ENCODE data around the gene KCNQ2.

KCNQ2 gene

DNA sequence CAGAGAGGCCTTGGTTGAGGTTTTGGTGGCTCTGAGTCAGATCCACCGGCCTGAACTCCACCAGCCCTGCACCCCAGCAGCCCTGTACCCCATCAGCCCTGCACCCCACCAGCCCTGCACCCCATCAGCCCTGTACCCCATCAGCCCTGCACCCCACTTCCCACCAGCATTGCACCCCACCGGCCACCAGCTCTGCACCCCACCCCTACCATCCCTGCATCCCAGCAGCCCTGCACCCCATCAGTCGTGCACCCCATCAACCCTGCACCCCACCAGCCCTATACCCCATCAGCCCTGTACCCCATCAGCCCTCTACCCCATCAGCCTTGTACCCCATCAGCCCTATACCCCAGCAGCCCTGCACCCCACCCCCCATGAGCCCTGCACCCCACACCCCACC, 97.0 kb downstream of the KCNQ2 start:
- Histone ChIP-seq H3K4me3 (ENCODE audit: insufficient read depth, low read length, poor library complexity, severe bottlenecking) (no peak overlapping the region), H3F3A (ENCODE audit: insufficient read depth) (no peaks in the 10 kb centered on the region), H3K36me3 (ENCODE audit: low read length) (no peaks in the 10 kb centered on the region), H3K4me2 (ENCODE audit: low read depth, low read length, poor library complexity, severe bottlenecking) (no peak overlapping the region), H3K9me2 (replicated peaks; ENCODE audit: insufficient read depth, low read length) (no peaks in the 10 kb centered on the region), H3K9ac (ENCODE audit: low read length) (no peak overlapping the region), H3K27me3 (ENCODE audit: low read length) (no peaks in the 10 kb centered on the region), H3K79me2 (ENCODE audit: insufficient read depth, low read length) (no peaks in the 10 kb centered on the region), H3K27ac (ENCODE audit: low read depth, low read length) (no peak overlapping the region), H4K20me1 (ENCODE audit: low read depth, low read length) (no peaks in the 10 kb centered on the region), H3K9me3 (ENCODE audit: insufficient read depth, low read length) (no peaks in the 10 kb centered on the region), H2AFZ (ENCODE audit: low read depth, low read length, severe bottlenecking) (no peak overlapping the region)
- TF ChIP-seq, protein P1, sequence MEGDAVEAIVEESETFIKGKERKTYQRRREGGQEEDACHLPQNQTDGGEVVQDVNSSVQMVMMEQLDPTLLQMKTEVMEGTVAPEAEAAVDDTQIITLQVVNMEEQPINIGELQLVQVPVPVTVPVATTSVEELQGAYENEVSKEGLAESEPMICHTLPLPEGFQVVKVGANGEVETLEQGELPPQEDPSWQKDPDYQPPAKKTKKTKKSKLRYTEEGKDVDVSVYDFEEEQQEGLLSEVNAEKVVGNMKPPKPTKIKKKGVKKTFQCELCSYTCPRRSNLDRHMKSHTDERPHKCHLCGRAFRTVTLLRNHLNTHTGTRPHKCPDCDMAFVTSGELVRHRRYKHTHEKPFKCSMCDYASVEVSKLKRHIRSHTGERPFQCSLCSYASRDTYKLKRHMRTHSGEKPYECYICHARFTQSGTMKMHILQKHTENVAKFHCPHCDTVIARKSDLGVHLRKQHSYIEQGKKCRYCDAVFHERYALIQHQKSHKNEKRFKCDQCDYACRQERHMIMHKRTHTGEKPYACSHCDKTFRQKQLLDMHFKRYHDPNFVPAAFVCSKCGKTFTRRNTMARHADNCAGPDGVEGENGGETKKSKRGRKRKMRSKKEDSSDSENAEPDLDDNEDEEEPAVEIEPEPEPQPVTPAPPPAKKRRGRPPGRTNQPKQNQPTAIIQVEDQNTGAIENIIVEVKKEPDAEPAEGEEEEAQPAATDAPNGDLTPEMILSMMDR (IDR thresholded peaks at IDR 0.05; ENCODE audit: insufficient read depth, low read length, poor library complexity, severe bottlenecking), result no peak
- no peak for TF ChIP-seq EZH2phosphoT487 (conservative IDR thresholded peaks at IDR 0.05; ENCODE audit: low read length)

DNA sequence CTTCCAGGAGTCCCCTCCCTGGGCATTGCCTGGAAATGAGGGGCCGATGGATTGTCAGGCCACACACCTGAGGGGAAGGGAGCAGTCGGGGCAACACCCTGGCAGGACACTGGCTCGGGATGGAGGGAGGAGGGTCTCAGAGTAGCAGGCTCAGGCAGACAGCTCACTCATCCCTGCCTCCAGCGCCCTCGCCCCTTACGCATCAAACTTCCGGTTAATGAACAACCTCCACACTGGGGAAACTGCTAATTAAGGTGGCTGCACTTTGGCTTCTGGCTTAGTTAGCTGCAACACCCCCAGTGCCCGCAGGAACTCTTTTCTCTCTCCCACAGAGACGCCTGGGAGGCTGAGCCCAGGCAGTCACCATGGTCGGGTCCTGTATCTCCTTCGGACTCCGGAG, 98.0 kb downstream of the KCNQ2 start:
- H3K4me2 ChIP-seq (ENCODE audit: low read depth, low read length, poor library complexity, severe bottlenecking), result no peak overlapping the region
- no peaks in the 10 kb centered on the region for H4K20me1 ChIP-seq (ENCODE audit: low read depth, low read length)
- no peaks in the 10 kb centered on the region for H3F3A ChIP-seq (ENCODE audit: insufficient read depth)
- H3K79me2 ChIP-seq (ENCODE audit: insufficient read depth, low read length), result no peaks in the 10 kb centered on the region
- no peaks in the 10 kb centered on the region for H3K9me3 ChIP-seq (ENCODE audit: insufficient read depth, low read length)
- H3K36me3 ChIP-seq (ENCODE audit: low read length), result no peaks in the 10 kb centered on the region
- H3K9ac ChIP-seq (ENCODE audit: low read length), result no peak overlapping the region
- H2AFZ ChIP-seq (ENCODE audit: low read depth, low read length, severe bottlenecking), result no peak overlapping the region
- TF ChIP-seq EZH2phosphoT487 (conservative IDR thresholded peaks at IDR 0.05; ENCODE audit: low read length), result no peak
- TF ChIP-seq, protein P1 (IDR thresholded peaks at IDR 0.05; ENCODE audit: insufficient read depth, low read length, poor library complexity, severe bottlenecking), result no peak
- no peak overlapping the region for H3K4me3 ChIP-seq (ENCODE audit: insufficient read depth, low read length, poor library complexity, severe bottlenecking)
- no peaks in the 10 kb centered on the region for H3K9me2 ChIP-seq (replicated peaks; ENCODE audit: insufficient read depth, low read length)
- no peak overlapping the region for H3K27ac ChIP-seq (ENCODE audit: low read depth, low read length)
- no peaks in the 10 kb centered on the region for H3K27me3 ChIP-seq (ENCODE audit: low read length)

DNA sequence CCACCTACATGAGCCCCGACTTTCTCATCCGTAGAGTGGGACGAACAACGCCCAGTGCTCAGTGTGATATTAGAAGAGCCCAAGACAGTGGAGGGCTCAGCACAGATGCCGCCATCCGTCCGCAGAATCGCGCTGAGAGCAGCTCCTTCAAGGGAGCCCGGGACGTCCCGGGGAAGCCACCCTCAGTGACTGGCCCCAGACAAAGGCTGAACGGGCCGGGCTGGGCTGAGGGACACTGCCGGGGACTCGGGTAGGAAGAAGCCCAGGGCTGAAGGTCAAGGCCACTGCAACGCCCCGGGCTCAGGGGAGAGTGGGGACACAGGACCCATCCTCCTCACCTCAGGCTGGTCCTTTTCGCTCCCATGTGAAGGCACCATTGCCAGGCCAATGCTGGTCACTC, 98.5 kb downstream of the KCNQ2 start:
- H3K27ac ChIP-seq (ENCODE audit: low read depth, low read length), result no peak overlapping the region
- no peaks in the 10 kb centered on the region for H3K9me2 ChIP-seq (replicated peaks; ENCODE audit: insufficient read depth, low read length)
- H3K79me2 ChIP-seq (ENCODE audit: insufficient read depth, low read length), result no peaks in the 10 kb centered on the region
- no peaks in the 10 kb centered on the region for H3K27me3 ChIP-seq (ENCODE audit: low read length)
- H3K9ac ChIP-seq (ENCODE audit: low read length), result no peak overlapping the region
- TF ChIP-seq EZH2phosphoT487 (conservative IDR thresholded peaks at IDR 0.05; ENCODE audit: low read length), result no peak
- TF ChIP-seq, protein P1 (IDR thresholded peaks at IDR 0.05; ENCODE audit: insufficient read depth, low read length, poor library complexity, severe bottlenecking), result no peak
- H3K4me2 ChIP-seq (ENCODE audit: low read depth, low read length, poor library complexity, severe bottlenecking), result no peak overlapping the region
- H4K20me1 ChIP-seq (ENCODE audit: low read depth, low read length), result no peaks in the 10 kb centered on the region
- no peak overlapping the region for H3K4me3 ChIP-seq (ENCODE audit: insufficient read depth, low read length, poor library complexity, severe bottlenecking)
- no peaks in the 10 kb centered on the region for H3K36me3 ChIP-seq (ENCODE audit: low read length)
- no peaks in the 10 kb centered on the region for H3K9me3 ChIP-seq (ENCODE audit: insufficient read depth, low read length)
- no peaks in the 10 kb centered on the region for H3F3A ChIP-seq (ENCODE audit: insufficient read depth)
- H2AFZ ChIP-seq (ENCODE audit: low read depth, low read length, severe bottlenecking), result no peak overlapping the region

All from SU-DHL-6 (cell line).